ENCODE measurements around the gene ATP5F1D. TPM values are rescaled to one million over a fixed set of nuclear protein-coding genes. Genes with fewer than 3 reads are reported as not detected.

ATP5F1D gene
- total and polyA plus RNA-seq, 2 of the 13 experiments (the other 11 are each of a cell fraction or from before 2014, with no cell fraction given): 39.4 to 78.7 TPM

GRCh38 chr19:1246265-1247087 lies 4.9 kb downstream of the ATP5F1D start (continued):
- peak; percentile 83 for TF ChIP-seq ZNF687 (CRISPR knock-in tag; IDR thresholded peaks at IDR 0.05)
- TF ChIP-seq GATAD2A (CRISPR knock-in tag; IDR thresholded peaks at IDR 0.05): peak; percentile 61; the same call in 1 of the 2 replicates
- TF ChIP-seq SOX5 (CRISPR knock-in tag; IDR thresholded peaks at IDR 0.05; ENCODE audit: borderline replicate concordance): peak; percentile 70
- TF ChIP-seq ZNF639 (CRISPR knock-in tag; conservative IDR thresholded peaks at IDR 0.05): 0 out of 2 replicates have a peak, but pooled peaks have one; percentile 31
- peak; percentile 51; the same call in 1 of the 2 replicates for TF ChIP-seq MTA1 (CRISPR knock-in tag; IDR thresholded peaks at IDR 0.05; ENCODE audit: borderline replicate concordance)
- TF ChIP-seq PATZ1 (CRISPR knock-in tag; IDR thresholded peaks at IDR 0.05): peak; percentile 95
- TF ChIP-seq ZNF83 (CRISPR knock-in tag; IDR thresholded peaks at IDR 0.05; ENCODE audit: borderline replicate concordance): peak; percentile 17; the same call in 1 of the 2 replicates
- TF ChIP-seq TBX3 (IDR thresholded peaks at IDR 0.05; ENCODE audit: borderline replicate concordance): peak; percentile 16; the same call in 1 of the 2 replicates
- peak; percentile 19; the same call in 1 of the 2 replicates for TF ChIP-seq GMEB1 (CRISPR knock-in tag; IDR thresholded peaks at IDR 0.05; ENCODE audit: borderline replicate concordance)
- TF ChIP-seq ZBTB34 (CRISPR knock-in tag; IDR thresholded peaks at IDR 0.05): 0 out of 2 replicates have a peak, but pooled peaks have one; percentile 74
- TF ChIP-seq BORCS8-MEF2B (CRISPR knock-in tag; IDR thresholded peaks at IDR 0.05): 0 out of 2 replicates have a peak, but pooled peaks have one; percentile 13
- TF ChIP-seq PPARG (CRISPR knock-in tag; conservative IDR thresholded peaks at IDR 0.05): peak; percentile 82
- TF ChIP-seq PHF21A (CRISPR knock-in tag; IDR thresholded peaks at IDR 0.05): peak; percentile 86
- TF ChIP-seq HNRNPL (IDR thresholded peaks at IDR 0.05; ENCODE audit: low read depth, low read length): peak; percentile 80
- peak; percentile 64 for TF ChIP-seq ZEB1 (IDR thresholded peaks at IDR 0.05; ENCODE audit: insufficient replicate concordance, low read depth)

Data from HepG2 (cell line).